Transverse colon (tissue), 4 donors: ENCODE data around the gene VWF. TPM values are rescaled to one million over a fixed set of nuclear protein-coding genes. Genes with fewer than 3 reads are reported as not detected.

Experiments
- DNase-seq: peaks from one replicate; pipeline ENCODE4 v3.0.0-alpha.2; 2019
- H3K27ac ChIP-seq, 4 donors: fragments of 200-600 bp; sonication (generic); 2 replicates each; pipeline ENCODE4 v1.5.1; 2016 to 2018; ENCODE audit warnings: inconsistent platforms in 4 of 4
- H3K27me3 ChIP-seq: fragments of 200-600 bp; sonication (generic); 2 replicates; pipeline ENCODE4 v1.5.1; 2017; ENCODE audit warnings: inconsistent platforms
- H3K36me3 ChIP-seq, 4 donors: fragments of 200-600 bp; sonication (generic); 2 replicates each; pipeline ENCODE4 v1.5.1; 2017 to 2019; ENCODE audit warnings: inconsistent platforms in 4 of 4
- H3K4me1 ChIP-seq, 4 donors: fragments of 200-600 bp; sonication (generic); 2 replicates each; pipeline ENCODE4 v1.5.1; 2017 to 2020; ENCODE audit warnings: inconsistent platforms in 4 of 4
- H3K4me3 ChIP-seq, 4 donors: fragments of 200-600 bp; sonication (generic); 1 replicate in 1 of 4; 2 replicates in 3 of 4; pipeline versions ENCODE4 v1.5.1 to v1.6.1; 2017 to 2019; ENCODE audit warnings: inconsistent platforms in 4 of 4
- H3K9me3 ChIP-seq, 2 donors: fragments of 200-600 bp; sonication (generic); 2 replicates each; pipeline ENCODE4 v1.5.1; 2017 to 2019; ENCODE audit warnings: inconsistent platforms in 2 of 2
- EP300 ChIP-seq: sonication (generic); formaldehyde crosslinking; IDR thresholded peaks from one replicate; pipeline ENCODE4 v1.6.1; 2017; ENCODE audit warnings: antibody characterized with exemption, low read depth
- POLR2A ChIP-seq: fragments of 450-650 bp; IDR thresholded peaks from one replicate; pipeline ENCODE4 v1.6.1; 2016; ENCODE audit warnings: antibody characterized with exemption, mild to moderate bottlenecking, moderate library complexity
- POLR2AphosphoS5 ChIP-seq, 3 donors: sonication (generic); formaldehyde crosslinking; IDR thresholded peaks; one replicate each; pipeline ENCODE4 v1.6.1; 2016; ENCODE audit warnings: antibody characterized with exemption in 3 of 3
- WGBS, 2 donors: methylation state at CpG; one replicate each; pipeline ENCODE4 v1.1.5; 2018; ENCODE audit warnings: low coverage in 1 of 2; 5-methylcytosine and 5-hydroxymethylcytosine counted together
- in situ Hi-C, 4 donors: fragments of 200-750 bp; cut with MboI; loops; one replicate each; pipeline versions ENCODE4 v1.15.0 to v1.15.1; 2017; ENCODE audit warnings: low sequenced_read_pairs in 3 of 4, low pct_ligation_motif_present in 1 of 4, low pct_unique_long_range_greater_than_20kb in 1 of 4
- intact Hi-C: fragments of 100-400 bp; cut with DNase I; formaldehyde crosslinking; loops from one replicate; pipeline ENCODE4 v1.15.1; 2023; ENCODE audit warnings: low total_unique reads
- total RNA-seq, 4 donors: library from RNA; depleted of rRNA; stranded (reverse); fragments of >200 nt; gene quantifications; one replicate each; pipeline ENCODE4 v1.1.0, GENCODE V29; 2016
- TF ChIP-seq, protein P1 (sequence below), 5 experiments: fragments of 200-600 bp in 3 of 5; fragments of 450-650 bp in 2 of 5; sonication (generic) in 3 of 5; IDR thresholded peaks; 1 replicate in 2 of 5; 2 replicates in 3 of 5; pipeline ENCODE4 v1.5.1; 2016 to 2017; ENCODE audit warnings: antibody characterized with exemption in 5 of 5, inconsistent platforms in 3 of 5, mild to moderate bottlenecking in 2 of 5, moderate library complexity in 1 of 5

VWF gene
- total RNA-seq, 4 donors from 2014 or later = 31.3 to 71.2 (median 51.5) TPM

DNA sequence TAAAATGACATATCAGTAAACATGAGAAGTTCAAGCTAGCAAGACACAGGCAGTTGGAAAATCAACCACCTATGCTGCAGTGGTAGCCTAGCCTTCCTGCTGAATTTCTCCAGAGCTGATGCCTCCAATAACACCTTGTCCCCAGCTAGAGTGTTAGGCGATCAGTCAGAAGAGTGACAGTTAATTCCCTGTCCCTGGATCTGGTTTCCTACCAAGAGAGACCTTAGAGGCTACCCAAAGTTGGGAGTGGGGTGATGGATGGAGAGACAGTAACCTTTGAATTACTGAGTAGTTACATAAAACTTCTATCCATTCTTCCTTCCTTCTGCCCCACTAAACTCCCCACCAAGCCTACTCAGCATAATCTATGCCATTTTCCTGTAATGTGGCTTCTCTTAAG lies 177.5 kb downstream of the VWF start:
- no peaks in the 10 kb centered on the region for H3K9me3 ChIP-seq
- peaks cover 49% of the 10 kb centered on the region for H3K27me3 ChIP-seq
- WGBS, 2 donors = 85% methylated on average over 1 of the region's 1 CpG; no CpG with 5 or more reads in 1 of the 2 donors
- no peak for TF ChIP-seq POLR2AphosphoS5 (IDR thresholded peaks at IDR 0.05)
- TF ChIP-seq POLR2A = no peak
- TF ChIP-seq, protein P1, sequence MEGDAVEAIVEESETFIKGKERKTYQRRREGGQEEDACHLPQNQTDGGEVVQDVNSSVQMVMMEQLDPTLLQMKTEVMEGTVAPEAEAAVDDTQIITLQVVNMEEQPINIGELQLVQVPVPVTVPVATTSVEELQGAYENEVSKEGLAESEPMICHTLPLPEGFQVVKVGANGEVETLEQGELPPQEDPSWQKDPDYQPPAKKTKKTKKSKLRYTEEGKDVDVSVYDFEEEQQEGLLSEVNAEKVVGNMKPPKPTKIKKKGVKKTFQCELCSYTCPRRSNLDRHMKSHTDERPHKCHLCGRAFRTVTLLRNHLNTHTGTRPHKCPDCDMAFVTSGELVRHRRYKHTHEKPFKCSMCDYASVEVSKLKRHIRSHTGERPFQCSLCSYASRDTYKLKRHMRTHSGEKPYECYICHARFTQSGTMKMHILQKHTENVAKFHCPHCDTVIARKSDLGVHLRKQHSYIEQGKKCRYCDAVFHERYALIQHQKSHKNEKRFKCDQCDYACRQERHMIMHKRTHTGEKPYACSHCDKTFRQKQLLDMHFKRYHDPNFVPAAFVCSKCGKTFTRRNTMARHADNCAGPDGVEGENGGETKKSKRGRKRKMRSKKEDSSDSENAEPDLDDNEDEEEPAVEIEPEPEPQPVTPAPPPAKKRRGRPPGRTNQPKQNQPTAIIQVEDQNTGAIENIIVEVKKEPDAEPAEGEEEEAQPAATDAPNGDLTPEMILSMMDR (IDR thresholded peaks at IDR 0.05) = no peak
- H3K27ac ChIP-seq = no peak overlapping the region
- H3K4me3 ChIP-seq = no peak overlapping the region
- no peak for DNase-seq
- intact Hi-C loops (no loop called here), in situ Hi-C loops (no loop called here)
- H3K4me1 ChIP-seq = peaks cover 0 to 9% (median 8%) of the 10 kb centered on the region in 4 donors
- H3K36me3 ChIP-seq = no peaks in the 10 kb centered on the region

DNA sequence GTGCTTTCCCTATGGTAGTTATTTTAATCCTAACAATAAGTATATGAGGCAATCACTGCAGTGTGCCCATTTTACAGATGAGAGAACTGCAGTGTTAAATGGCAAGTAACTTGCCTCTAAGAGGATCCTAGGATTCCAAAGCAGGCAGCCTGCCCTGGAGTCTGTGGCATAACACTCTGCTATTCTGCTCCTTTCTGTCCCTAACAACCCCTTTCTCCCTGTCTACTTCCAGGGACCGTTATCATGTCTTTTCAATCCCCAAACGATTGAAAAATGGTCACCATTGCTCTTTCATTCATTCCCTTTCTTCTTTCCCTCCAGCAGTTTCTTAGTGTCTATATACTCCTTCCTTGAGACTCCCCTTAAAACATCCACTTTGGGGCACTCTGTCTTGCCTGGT lies 178.1 kb downstream of the VWF start:
- H3K27ac ChIP-seq = no peak overlapping the region
- intact Hi-C loops = no loop called here
- no peaks in the 10 kb centered on the region for H3K36me3 ChIP-seq
- no peaks in the 10 kb centered on the region for H3K9me3 ChIP-seq
- in situ Hi-C loops = no loop called here
- DNase-seq = no peak
- no peak overlapping the region for H3K4me3 ChIP-seq
- H3K27me3 ChIP-seq = peaks cover 49% of the 10 kb centered on the region
- TF ChIP-seq POLR2AphosphoS5 (IDR thresholded peaks at IDR 0.05) (no peak), EP300 (no peak), POLR2A (no peak)
- TF ChIP-seq, protein P1 (IDR thresholded peaks at IDR 0.05) = no peak
- WGBS, 2 donors = 64 to 78% methylated on average over 2 of the region's 2 CpGs
- peaks cover 0 to 9% (median 8%) of the 10 kb centered on the region in 4 donors for H3K4me1 ChIP-seq

DNA sequence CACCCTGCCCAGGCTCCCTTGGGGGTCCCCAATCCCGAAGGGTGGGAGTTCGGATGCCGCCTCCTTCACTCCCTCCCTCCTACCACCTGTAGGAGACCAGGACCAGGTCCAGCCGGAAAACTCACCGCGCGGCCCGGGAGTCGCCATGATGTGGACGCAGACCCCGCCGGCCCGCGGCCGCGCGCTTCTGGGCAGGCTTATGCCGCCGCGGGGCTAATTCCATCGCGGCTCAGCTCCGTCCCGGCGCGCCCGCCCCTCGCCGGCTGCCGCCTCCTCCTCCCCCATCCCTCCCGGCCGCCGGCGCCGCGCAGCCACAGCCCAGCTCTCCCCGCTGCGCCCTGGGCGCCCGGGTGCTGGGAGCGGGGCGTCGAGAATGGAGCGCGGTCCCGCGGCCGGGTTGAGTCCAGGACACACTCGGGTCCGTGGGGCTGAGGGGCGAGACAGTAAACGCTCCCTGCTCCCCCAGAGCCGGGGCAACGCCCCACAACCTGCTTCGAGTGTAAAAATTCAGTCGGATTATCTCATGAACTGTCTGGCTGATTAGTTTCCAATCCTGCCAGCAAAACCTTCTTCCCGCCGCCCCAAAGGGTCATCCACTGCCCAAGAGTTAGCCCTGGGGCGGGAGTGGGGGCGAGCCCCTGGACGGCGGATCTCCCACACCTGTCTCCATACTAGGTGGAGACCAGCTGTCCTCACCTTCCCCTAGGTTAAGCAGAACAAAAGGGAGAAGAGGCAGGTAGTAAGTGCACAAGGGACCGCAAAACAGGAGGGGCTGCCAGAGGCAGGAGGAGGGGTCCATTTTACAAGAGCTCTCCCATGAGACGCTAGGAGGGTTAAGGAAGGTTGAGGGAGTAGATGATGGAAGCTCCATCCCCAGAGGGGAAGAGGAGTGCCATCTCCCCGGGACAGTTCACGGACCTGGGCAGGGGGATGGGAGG lies 179.1 kb downstream of the VWF start, which contains the start of gene ANO2:
Gene ANO2, minus strand, starts transcription at position 189 of the 938 bp plus-strand sequence. Its CDS starts 42 bp downstream, at position 147.
- H3K27ac ChIP-seq = no peak within 1 kb of the TSS
- H3K36me3 ChIP-seq = no peaks in the 10 kb centered on the region
- intact Hi-C loops (no loop called here), in situ Hi-C loops (no loop called here)
- no peaks in the 10 kb centered on the region for H3K9me3 ChIP-seq
- TF ChIP-seq POLR2A (no peak), POLR2AphosphoS5 (IDR thresholded peaks at IDR 0.05) (no peak), EP300 (no peak)
- TF ChIP-seq, protein P1 (IDR thresholded peaks at IDR 0.05) = no peak
- 12 to 35% methylated on average over 3 to 66 of the region's 66 CpGs for WGBS, 2 donors
- no peak for DNase-seq
- H3K4me1 ChIP-seq = peaks cover 0 to 9% (median 8%) of the 10 kb centered on the region in 4 donors
- H3K27me3 ChIP-seq = peaks cover 49% of the 10 kb centered on the region
- peak within 1 kb of the TSS in 3 of 4 donors; percentile 25 to 44 (median 29) for H3K4me3 ChIP-seq

DNA sequence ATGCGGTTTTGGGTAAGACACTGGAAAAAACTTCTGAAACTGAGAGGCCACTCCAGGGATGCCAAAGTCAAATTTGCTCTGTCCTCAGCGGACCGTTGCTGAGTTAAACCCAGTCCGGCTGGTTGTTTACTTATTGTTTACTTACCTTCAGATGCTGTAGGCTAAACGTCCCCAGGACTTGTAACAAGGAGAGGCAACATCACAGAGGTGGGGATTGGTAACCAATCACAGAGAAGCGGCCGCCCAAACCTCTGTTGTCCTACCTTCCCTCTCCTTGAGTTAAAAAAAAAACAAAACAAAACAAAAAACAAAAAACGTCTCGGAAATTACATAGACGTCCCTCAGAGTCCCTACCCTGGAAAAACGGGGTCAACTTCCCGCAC lies 179.8 kb downstream of the VWF start:
- WGBS, 2 donors = 26 to 33% methylated on average over 1 to 12 of the region's 12 CpGs
- Histone ChIP-seq H3K36me3 (no peaks in the 10 kb centered on the region), H3K27ac (no peak overlapping the region), H3K4me3 (peak overlapping the region in 3 of 4 donors; percentile 25 to 44 (median 29)), H3K4me1 (peaks cover 0 to 9% (median 8%) of the 10 kb centered on the region in 4 donors), H3K9me3 (no peaks in the 10 kb centered on the region), H3K27me3 (peaks cover 44% of the 10 kb centered on the region)
- in situ Hi-C loops = no loop called here
- no peak for DNase-seq
- TF ChIP-seq EP300 (no peak), POLR2AphosphoS5 (IDR thresholded peaks at IDR 0.05) (no peak)
- intact Hi-C loops = no loop called here
